ENCODE data around the gene UCP1.

The UCP1 gene

GRCh38 chr4:140568507-140569306 is at the start of gene UCP1:
UCP1 (minus strand) TSS chr4:140568961; CDS start chr4:140568729, 232 bp downstream.
- TF ChIP-seq CTCF (conservative IDR thresholded peaks at IDR 0.05), result no peak
- TF ChIP-seq ZFX (IDR thresholded peaks at IDR 0.05), result no peak
- no peak within 1 kb of the TSS for H3K27ac ChIP-seq

GRCh38 chr4:140617499-140618248 is 48.9 kb upstream of the UCP1 start:
- TF ChIP-seq ZFX (IDR thresholded peaks at IDR 0.05) (no peak), CTCF (conservative IDR thresholded peaks at IDR 0.05) (no peak)
- no peak overlapping the region for H3K27ac ChIP-seq

- H3K27ac ChIP-seq, result no peak overlapping the region
- no peak for TF ChIP-seq ZFX (IDR thresholded peaks at IDR 0.05)
- TF ChIP-seq CTCF (conservative IDR thresholded peaks at IDR 0.05), result no peak
Observed at GRCh38 chr4:140615451-140615850, 46.7 kb upstream of the UCP1 start.

- H3K27ac ChIP-seq, result no peak overlapping the region
- TF ChIP-seq ZFX (IDR thresholded peaks at IDR 0.05), result no peak
- TF ChIP-seq CTCF (conservative IDR thresholded peaks at IDR 0.05), result no peak
Observed at GRCh38 chr4:140612357-140612756, 43.6 kb upstream of the UCP1 start.

- TF ChIP-seq ZFX (IDR thresholded peaks at IDR 0.05), result no peak
- TF ChIP-seq CTCF (conservative IDR thresholded peaks at IDR 0.05), result no peak
- H3K27ac ChIP-seq, result no peak overlapping the region
Observed at GRCh38 chr4:140611854-140612253, 43.1 kb upstream of the UCP1 start.

- TF ChIP-seq ZFX (IDR thresholded peaks at IDR 0.05), result no peak
- TF ChIP-seq CTCF (conservative IDR thresholded peaks at IDR 0.05), result peak; percentile 74
- H3K27ac ChIP-seq, result peak overlapping the region; percentile 36; the same call in 1 of the 2 replicates
Observed at GRCh38 chr4:140609548-140610425, 41.0 kb upstream of the UCP1 start.
